ENCODE results near the gene FFAR3. TPM values are rescaled to one million over a fixed set of nuclear protein-coding genes. Genes with fewer than 3 reads are reported as not detected.

Gene FFAR3
- total RNA-seq, 4 donors from 2014 or later = 0.44 to 4.3 (median 2.2) TPM

DNA sequence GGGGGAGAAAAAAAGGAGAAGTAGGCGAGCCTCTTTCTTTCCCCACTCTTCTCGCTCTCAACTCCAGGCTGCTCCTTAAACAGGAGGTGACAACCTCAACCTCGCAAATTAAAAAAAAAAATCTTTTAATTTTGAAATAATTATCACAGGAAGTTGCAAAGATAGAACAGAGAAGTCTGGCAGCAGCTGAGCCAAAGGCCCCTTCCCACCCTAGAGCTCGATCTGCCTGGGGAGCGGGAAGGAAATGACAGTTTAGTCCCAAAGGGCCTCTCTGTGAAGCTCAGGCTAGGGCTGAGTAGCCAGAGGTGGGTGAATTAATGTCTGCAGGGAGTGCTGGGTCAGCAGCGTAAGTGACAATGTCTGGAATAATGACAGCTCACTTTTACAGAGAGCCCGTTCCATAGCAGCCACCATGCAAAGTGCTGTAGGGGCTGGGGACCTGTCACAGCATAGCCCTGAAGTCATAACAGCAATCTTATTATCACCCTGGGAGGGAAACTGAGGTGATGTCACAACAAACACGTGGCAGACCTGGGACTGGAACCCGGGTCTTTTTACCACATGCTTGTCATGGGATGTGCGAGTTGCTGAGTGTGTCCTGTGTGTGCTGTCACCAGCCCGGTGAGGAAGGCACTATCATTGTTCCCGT lies 38.1 kb upstream of the FFAR3 start:
- TF ChIP-seq CTCF (IDR thresholded peaks at IDR 0.05; ENCODE audit: low read depth) = no peak

GRCh38 chr19:35321291-35321690 lies 37.0 kb upstream of the FFAR3 start:
- TF ChIP-seq CTCF (IDR thresholded peaks at IDR 0.05; ENCODE audit: low read depth) = no peak

GRCh38 chr19:35322014-35322413 lies 36.2 kb upstream of the FFAR3 start:
- no peak for TF ChIP-seq CTCF (IDR thresholded peaks at IDR 0.05; ENCODE audit: low read depth)

DNA sequence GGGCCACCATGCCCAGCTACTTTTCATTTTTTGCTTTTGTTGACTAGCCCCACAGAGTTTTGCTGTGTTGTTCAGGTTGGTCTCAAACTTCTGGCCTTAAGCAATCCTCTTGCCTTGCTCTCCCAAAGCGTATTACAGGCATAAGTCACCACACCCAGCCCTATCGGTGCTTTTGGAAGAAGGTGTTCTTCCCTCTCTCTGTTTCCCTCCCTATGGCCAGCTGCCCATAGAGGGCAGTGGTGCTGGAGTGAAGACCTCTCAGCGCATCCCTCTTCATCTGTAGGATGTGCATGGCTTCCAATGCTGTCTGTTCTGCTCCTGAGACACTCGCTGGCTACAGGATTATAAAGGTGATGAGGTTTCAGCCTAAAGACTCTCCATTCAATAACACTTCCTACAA lies 30.6 kb upstream of the FFAR3 start:
- TF ChIP-seq CTCF (IDR thresholded peaks at IDR 0.05; ENCODE audit: low read depth) = no peak

DNA sequence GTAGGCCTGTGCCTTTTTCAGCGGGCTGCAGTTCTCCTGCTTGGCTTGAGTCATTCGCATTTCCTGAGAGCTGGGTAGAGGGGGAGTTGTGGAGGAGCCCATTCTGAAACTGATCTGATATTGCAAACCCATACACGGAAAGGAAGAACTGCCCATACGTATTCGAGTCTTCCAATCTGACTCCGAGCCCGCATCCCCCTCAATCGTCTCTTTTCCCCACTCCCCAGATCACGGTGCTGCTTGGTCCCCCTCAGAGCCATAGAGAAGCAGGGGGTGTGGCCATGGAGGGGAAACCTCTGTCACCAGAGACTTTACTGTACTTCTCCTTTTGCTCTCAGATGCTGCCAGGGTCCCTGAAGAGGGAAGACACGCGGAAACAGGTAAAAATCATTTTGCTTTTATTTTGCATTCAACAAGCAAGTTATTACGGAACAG lies 29.4 kb upstream of the FFAR3 start, which contains the start of gene CD22:
CD22 (plus strand) TSS at position 337 of the 435 bp plus-strand sequence. CDS start 2,854 bp downstream, outside the sequence.
- TF ChIP-seq CTCF (IDR thresholded peaks at IDR 0.05; ENCODE audit: low read depth) = no peak

GRCh38 chr19:35329323-35329722 lies 28.9 kb upstream of the FFAR3 start:
- TF ChIP-seq CTCF (IDR thresholded peaks at IDR 0.05; ENCODE audit: low read depth) = no peak

- TF ChIP-seq CTCF (IDR thresholded peaks at IDR 0.05; ENCODE audit: low read depth) = no peak
These were observed 27.8 kb upstream of the FFAR3 start for GRCh38 chr19:35330475-35330874.

Data from subcutaneous adipose tissue (tissue), 4 donors.